Measurements from ENCODE around the gene GNAL. TPM values are rescaled to one million over a fixed set of nuclear protein-coding genes. Genes with fewer than 3 reads are reported as not detected.

GNAL gene
- total RNA-seq, 1 donor from 2014 or later: 14.7 TPM

- no peak for DNase-seq (ENCODE audit: low read depth)
- H3K4me3 ChIP-seq (ENCODE audit: low read depth, low read length): no peak overlapping the region
- H3K27me3 ChIP-seq (ENCODE audit: control insufficient read depth, insufficient read depth, low read length): no peaks in the 10 kb centered on the region
- H3K36me3 ChIP-seq (ENCODE audit: control insufficient read depth, insufficient read depth, low read length): no peaks in the 10 kb centered on the region
- TF ChIP-seq CTCF (IDR thresholded peaks at IDR 0.05; ENCODE audit: insufficient read depth, low read length, poor library complexity, severe bottlenecking): no peak
These were observed 234.4 kb downstream of the GNAL start for GRCh38 chr18:11923450-11923849.

DNA sequence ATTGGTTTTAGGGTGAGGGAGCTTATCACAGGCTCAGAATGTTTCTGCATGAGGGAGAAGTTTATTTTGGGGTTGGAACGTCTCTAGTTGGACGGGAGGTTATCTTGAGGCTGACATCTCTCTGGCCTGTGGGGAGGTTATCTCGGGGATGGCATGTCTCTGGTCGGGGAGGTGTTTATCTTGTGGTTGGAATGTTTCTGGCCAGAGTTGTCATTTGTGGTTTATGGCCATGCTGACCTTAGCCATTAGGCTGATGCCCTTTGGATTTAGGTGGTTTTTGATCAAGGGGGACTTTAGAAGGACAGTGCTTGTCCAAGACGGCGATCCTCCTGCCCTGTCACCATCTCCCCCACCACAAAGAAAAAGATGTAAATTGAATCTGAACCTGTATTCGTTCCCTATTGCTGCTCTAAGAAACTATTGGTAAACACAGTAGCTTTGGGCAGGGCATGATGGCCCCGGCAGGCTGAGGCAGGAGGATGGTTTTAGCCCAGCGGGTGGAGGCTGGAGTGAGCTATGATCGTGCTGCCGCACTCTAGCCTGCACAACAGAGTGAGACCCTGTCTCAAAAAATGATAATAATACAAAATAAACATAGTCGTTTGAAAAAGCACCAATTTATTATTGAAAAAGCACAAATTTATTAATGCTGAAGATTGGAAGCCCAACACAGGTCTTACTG lies 236.9 kb downstream of the GNAL start:
- Histone ChIP-seq H3K36me3 (ENCODE audit: control insufficient read depth, insufficient read depth, low read length) (no peaks in the 10 kb centered on the region), H3K4me3 (ENCODE audit: low read depth, low read length) (no peak overlapping the region), H3K27me3 (ENCODE audit: control insufficient read depth, insufficient read depth, low read length) (no peaks in the 10 kb centered on the region)
- no peak for DNase-seq (ENCODE audit: low read depth)
- TF ChIP-seq CTCF (IDR thresholded peaks at IDR 0.05; ENCODE audit: insufficient read depth, low read length, poor library complexity, severe bottlenecking): no peak

GRCh38 chr18:11927497-11927896 lies 238.4 kb downstream of the GNAL start:
- H3K36me3 ChIP-seq (ENCODE audit: control insufficient read depth, insufficient read depth, low read length): no peaks in the 10 kb centered on the region

DNA sequence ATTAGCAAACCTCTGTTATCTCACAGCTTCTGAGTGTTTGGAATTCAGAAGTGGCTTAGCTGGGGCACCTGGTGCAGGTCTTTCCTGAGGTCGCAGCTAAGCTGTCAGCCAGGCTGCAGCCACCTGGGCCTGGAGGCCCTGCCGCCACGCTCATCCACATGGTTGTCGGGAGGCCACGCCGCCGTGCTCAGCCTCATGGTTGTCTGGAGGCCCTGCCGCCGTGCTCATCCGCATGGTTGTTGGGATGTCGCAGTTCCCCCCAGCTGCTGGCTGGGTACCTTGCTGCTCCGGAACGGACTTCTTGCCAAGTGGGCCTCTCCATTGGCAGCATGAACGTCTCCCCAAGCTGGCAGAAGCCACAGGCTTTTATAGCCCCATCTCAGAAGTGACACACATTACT lies 243.3 kb downstream of the GNAL start:
- no peak for DNase-seq (ENCODE audit: low read depth)
- no peak for TF ChIP-seq CTCF (IDR thresholded peaks at IDR 0.05; ENCODE audit: insufficient read depth, low read length, poor library complexity, severe bottlenecking)
- H3K27me3 ChIP-seq (ENCODE audit: control insufficient read depth, insufficient read depth, low read length): no peaks in the 10 kb centered on the region
- no peak overlapping the region for H3K4me3 ChIP-seq (ENCODE audit: low read depth, low read length)
- H3K36me3 ChIP-seq (ENCODE audit: control insufficient read depth, insufficient read depth, low read length): no peaks in the 10 kb centered on the region

More at GRCh38 chr18:11927497-11927896, 238.4 kb downstream of the GNAL start:
- TF ChIP-seq CTCF (IDR thresholded peaks at IDR 0.05; ENCODE audit: insufficient read depth, low read length, poor library complexity, severe bottlenecking): no peak
- no peak overlapping the region for H3K4me3 ChIP-seq (ENCODE audit: low read depth, low read length)
- H3K27me3 ChIP-seq (ENCODE audit: control insufficient read depth, insufficient read depth, low read length): no peaks in the 10 kb centered on the region
- DNase-seq (ENCODE audit: low read depth): no peak

Other genes starting within 250 kb of the GNAL start
- gene SLC35G4, start 79.7 kb upstream of the GNAL start, total RNA-seq: not detected in 2 replicates
- 95.4 and 96.9 TPM in 2 replicates for gene CHMP1B, start 162.1 kb downstream of the GNAL start, total RNA-seq
- gene MPPE1, start 219.1 kb downstream of the GNAL start, total RNA-seq: 23.5 and 26.6 TPM in 2 replicates

Data from kidney epithelial cell (primary cell).